Jurkat, Clone E6-1 (cell line): ENCODE results near the gene CAND1.
"Not testable (repeated sequence)": the region's sequence is repeated elsewhere in the genome, so short reads cannot be mapped to it uniquely, and the experiment has no call there.

Experiments
- DNase-seq: peaks from one replicate; pipeline ENCODE4 v3.0.0-alpha.2; 2011; ENCODE audit warnings: low read depth, low spot score
- H3K4me3 ChIP-seq: 2 replicates; pipeline ENCODE4 v1.5.1; 2011; ENCODE audit warnings: mild to moderate bottlenecking, low read length, control low read depth, moderate library complexity

Gene CAND1

DNA sequence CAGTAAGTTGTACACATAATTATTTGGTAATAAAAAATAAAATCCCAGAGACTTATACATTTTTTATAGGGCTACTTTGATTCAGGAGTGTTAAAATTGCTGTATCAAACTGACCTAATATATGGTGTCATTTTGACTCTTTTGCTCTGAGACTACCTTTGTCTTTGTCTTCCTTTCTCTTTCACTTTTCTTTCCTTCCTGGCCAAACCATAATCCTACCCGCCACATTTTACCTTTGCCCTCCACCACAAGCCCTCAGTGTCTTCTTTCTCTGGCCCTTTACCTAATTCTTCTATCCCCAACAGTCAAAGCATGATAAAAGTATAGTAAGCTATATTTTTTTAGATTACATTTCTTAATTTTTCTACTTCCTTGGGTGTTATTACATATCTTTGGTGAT, 62.0 kb downstream of the CAND1 start:
- H3K4me3 ChIP-seq = no peak overlapping the region
- DNase-seq = no peak

DNA sequence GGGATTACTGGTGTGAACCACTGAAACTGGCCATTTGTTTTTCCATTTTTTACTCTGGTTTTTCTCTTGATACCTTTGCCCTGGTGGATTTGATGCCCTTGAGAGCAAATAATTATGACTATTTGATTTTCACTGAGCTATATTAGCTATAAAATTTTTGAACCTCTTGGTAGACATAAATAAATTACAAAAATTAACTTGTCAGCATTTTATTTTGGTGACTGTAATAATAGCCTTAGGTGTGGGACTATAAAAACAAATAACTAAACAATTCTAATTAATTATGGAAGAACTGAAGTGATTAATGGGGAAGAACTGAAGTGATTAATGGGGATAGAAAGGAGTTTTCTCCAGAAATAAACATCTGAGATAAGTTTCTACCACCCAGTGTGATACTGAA, 62.7 kb downstream of the CAND1 start:
- H3K4me3 ChIP-seq = no peak overlapping the region
- DNase-seq = no peak

DNA sequence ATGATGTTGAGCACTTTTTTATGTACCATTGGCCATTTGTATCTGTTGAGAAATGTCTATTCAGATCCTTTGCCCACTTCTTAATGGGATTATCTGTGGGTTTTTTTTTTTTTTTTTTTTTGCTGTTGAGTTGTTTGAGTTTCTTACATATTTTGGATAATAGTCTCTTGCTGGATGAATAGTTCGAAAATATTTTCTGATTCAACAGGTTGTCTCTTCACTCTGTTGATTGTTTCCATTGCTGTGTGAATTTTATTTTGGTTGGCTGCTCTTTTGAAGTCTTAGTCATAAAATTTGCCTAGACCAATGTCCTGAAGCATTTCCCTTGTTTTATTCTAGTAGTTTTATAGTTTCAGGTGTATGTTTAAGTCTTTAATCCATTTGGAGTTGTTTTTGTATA, 64.5 kb downstream of the CAND1 start:
- H3K4me3 ChIP-seq = no peak overlapping the region
- no peak for DNase-seq

DNA sequence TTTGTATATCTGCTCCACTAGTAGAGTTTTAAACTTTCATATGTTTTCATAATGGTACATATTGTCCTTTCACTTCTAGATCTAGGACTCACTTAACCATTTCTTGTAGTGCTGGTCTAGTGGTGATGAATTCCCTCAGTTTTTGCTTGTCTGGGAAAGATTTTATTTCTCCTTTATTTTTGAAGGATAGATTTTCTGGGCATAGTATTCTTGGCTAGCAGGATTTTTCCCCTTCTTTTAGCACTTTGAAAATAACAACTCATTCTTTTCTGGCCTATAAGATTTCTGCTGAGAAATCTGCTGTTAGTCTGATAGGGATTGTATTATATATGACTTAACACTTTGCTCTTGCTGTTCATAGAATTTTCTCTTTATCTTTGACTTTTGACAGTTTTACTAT, 69.3 kb downstream of the CAND1 start:
- no peak for DNase-seq
- no peak overlapping the region for H3K4me3 ChIP-seq

DNA sequence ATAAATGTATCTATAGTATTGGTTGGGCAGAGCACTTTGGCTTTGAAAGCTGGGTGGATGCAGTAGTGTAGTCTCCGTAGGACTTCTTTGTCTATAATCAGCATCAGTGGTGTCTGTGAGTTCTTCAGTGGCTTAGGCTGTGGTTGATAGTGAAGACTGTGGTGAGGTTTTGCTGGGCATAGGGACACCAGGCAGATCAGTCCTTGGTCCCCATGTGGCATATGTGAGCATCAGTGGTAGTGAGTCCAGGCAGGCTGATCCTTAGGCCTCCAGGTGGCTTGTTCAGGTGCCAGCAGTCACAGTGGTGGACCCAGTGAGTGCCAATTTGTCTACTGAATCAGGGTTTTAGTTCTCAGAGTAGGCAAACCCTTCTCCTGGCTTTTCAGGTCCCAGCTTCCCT, 70.4 kb downstream of the CAND1 start:
- H3K4me3 ChIP-seq = no peak overlapping the region
- no peak for DNase-seq

DNA sequence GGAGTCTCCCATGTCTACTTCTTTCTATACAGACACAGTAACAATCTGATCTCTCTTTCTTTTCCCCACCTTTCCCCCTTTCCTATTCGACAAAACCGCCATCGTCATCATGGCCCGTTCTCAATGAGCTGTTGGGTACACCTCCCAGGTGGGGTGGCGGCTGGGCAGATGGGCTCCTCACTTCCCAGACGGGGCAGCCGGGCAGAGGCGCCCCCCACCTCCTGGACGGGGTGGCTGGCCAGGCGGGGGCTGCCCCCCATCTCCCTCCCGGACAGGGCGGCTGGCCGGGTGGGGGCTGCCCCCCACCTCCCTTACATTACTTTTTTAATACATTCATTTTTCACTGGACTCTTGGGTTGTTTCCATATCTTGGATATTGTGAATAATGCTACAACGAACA, 71.9 kb downstream of the CAND1 start:
- DNase-seq, H3K4me3 ChIP-seq: not testable (repeated sequence)

DNA sequence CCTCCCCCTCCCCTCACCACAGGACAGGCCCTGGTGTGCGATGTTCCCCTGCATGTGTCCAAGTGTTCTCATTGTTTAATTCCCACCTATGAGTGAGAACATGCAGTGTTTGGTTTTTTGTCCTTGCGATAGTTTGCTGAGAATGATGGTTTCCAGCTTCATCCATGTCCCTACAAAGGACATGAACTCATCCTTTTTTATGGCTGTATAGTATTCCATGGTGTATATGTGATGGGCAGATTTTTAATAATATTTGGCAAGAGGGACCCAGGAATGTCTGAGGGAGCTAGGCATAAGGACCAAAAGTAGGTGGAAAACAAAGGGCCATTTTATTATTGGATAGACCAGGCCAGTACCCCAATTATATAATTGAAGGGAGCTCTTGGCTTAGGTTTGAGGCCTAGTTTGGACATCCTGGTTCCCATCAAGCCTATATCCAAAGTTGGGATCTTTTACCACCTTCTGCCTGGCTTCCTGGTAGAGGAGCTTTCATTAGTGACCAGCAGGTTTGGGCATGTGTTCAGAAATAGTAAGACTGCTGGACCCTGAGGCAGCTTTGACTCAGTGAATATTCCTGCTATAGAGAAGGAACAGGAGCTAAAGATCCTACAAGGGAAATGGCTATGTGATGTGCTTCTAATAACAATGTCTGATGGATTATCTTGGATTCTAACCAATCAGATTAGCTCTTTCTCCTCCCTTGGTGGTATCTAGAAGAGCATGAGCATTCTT, 76.0 kb downstream of the CAND1 start:
- DNase-seq = no peak

DNA sequence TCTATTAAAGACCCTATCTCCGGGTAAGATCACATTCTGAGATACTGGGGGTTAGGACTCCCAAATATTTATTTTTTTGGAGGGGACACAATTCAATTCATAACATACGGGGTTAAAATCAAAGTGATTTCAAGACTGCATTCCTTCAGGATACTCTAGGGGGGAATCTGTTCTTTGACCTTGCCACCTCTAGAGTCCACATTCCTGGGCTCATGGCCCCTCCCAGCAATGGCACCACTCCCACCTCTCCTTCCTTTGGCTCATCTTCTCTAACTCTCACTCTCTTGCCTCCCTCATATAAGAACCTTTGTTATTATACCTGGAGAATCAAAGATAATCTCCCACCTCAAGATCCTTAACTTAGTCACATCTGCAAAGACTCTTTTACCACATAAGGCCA, 79.5 kb downstream of the CAND1 start:
- no peak overlapping the region for H3K4me3 ChIP-seq
- no peak for DNase-seq

More for the DNA sequence above, 76.0 kb downstream of the CAND1 start:
- H3K4me3 ChIP-seq = no peak overlapping the region

DNA sequence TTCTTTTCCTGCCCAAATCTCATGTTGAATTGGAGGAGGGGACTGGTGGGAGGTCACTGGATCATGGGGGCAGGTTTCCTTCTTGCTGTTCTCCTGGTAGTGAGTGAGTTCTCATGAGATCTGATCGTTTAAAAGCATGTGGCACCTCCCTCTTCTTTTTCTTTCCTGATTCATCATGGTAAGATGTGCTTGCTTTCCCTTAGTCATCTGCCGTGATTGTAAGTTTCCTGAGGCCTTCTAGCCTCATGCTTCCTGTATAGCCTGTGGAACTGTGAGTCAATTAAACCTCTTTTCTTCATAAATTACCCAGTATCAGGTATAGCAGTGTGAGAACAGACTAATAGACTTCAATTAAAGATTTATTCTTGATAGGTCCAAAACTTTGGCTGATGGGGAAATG, 83.5 kb downstream of the CAND1 start:
- DNase-seq = no peak

DNA sequence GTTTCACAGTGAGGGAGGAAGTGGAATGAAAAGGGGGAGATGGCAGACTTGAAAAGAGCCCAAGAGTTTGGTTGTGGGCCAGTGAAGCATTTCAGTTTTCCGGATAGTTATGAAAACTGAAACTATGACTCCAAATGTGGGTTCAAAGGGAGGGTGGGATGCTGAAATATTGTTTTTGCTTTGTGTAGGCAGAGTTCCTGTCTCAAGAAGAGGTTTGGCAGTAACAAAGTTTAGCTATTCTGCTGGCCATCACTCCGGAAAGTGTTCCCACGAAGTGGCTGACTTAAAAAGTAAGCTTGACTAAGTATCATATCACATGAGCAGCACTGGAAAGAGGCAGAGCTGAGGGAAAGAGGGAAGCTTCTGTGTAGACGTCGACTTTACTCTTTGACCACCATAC, 85.2 kb downstream of the CAND1 start:
- H3K4me3 ChIP-seq = no peak overlapping the region
- no peak for DNase-seq

More for the DNA sequence above, 83.5 kb downstream of the CAND1 start:
- H3K4me3 ChIP-seq = no peak overlapping the region

DNA sequence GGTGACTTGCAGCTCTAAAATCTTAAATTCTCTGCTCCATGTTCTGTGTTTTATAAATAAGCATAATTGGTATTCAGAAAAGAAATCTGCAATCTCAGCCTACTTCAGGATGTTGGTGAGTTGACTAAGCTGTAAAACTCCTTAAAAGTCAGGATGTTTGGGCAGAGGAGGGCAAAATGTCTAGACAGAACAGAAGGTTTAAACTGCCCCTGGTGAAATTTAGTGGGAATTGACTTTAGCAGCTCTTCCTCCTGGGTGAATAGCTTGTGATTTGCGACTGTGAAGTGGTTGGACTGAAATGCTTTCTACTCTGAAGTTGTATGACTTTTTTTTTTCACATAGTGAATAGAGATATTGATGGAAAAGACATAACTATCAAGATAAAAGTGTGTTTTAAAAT, 85.8 kb downstream of the CAND1 start:
- no peak for DNase-seq
- no peak overlapping the region for H3K4me3 ChIP-seq

DNA sequence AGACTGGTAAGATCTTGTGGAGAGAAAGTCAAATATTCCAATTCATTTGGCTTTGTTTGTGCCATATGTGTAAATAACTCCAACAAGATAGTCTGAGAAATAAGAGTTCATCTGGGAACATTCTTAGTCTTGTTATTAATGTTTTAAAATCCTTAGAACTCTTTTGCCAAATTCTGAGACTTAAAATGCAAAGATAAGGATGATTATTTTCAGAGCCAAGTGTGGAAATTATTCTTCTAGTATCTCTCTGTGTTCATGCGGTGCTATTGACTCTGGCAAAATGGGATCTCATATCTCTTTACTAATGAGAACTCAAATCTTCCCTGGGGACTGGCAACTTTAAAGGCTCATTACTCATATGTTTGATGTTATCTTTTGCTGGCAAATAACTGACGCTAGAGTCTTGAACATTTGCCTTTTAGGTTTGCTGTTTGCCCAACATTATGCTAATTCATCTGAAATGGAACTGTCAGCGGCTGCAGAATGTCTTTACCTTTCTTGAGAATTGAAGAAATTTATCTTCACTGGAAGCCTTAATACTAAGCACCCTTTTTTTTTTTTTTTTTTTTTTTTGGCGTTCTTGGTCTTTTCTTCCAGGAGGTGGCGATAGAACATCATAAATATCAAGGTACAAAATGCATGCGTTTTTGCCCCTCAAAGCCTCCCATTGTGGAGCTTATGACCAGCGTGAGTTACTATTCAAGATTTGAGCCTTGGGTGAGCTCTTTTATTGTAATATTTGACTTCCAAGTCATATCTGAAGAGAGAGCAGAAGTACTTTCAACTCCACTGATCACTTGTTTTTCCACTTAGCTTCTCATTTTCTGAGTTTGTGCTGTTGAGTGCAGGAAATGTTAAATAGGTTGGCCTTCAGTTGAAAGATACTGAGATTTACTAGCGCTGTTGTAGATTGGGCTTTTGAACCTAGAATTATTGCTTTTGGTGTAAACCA, 86.5 kb downstream of the CAND1 start:
- peak; percentile 52 for DNase-seq
- H3K4me3 ChIP-seq = no peak overlapping the region

DNA sequence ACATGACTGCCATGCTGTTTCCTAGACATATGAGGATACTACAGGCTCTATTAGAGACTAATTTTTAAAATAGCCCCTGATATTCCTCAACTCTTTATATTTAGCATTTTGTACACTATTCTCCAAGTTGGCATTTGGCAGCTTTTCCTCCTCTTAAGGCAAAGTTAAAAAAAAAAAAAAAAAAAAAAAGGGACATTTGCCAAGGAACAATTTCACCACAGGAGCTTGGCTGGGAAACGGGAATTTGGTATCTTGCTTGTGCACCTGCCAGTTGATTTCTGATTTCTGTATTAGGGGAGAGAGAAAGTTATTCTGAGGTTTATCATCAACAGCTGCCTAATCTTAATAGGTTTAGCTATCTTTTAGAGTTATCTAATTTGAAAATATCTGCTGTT, 87.2 kb downstream of the CAND1 start:
- no peak for DNase-seq
- no peak overlapping the region for H3K4me3 ChIP-seq

DNA sequence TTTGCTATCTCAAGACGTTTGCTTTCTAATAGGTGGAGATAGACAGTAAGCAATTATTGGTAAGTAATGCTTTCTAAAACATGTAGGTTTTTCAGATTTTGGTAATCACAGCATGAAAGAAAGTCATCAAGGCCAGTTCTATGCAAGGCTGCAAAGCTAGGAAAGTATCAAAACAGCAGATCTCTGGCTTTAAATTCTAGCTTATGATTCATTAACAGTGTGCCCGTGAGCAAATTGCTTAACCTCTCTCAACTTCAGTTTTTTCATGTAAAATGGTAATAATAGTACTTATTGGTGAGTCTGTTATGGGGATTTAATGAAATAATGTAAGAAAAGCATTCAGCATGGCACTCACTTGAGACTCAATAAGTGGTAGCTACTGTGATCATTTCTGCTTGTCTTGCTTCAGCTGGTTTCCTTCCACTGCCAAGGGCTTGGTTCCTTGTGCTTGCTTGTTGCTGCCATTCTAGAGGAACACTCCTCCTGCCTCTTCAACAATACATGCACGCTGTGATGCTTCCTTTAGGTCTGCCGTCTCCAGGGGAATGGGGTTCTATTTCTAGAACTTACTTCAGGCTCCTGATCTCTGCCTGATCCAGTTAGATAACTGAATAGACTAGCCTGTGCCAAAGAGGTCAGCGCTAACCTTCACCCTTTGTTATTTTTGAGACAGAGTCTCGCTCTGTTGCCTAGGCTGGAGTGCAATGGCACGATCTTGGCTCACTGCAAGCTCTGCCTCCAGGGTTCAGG, 88.4 kb downstream of the CAND1 start:
- no peak overlapping the region for H3K4me3 ChIP-seq
- DNase-seq = no peak

DNA sequence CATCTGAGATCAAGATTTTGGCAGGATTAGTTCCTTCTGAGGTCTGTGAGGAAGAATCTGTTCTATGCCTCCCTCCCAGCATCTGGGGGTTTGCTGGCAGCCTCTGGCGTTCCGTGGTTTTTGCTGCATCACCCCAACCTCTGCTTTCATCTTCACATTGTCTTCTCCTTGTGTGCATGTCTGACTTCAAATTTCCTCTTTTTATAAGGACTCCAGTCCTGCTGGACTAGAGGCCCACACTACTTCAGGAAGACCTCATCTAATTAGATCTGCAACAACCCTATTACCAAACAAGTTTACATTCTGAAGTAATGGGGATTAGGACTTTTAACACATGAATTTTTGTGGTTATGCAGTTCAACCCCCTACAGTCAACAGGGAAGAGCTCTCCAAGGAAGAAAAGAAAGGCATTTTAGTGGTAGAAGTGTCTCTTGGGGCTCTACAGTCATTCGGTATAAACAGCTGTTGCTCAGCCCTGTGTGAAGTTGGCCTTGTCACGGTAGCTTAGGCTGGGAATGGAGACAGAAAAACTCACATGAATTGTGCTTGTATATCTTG, 89.7 kb downstream of the CAND1 start:
- H3K4me3 ChIP-seq = no peak overlapping the region
- peak; percentile 12 for DNase-seq

DNA sequence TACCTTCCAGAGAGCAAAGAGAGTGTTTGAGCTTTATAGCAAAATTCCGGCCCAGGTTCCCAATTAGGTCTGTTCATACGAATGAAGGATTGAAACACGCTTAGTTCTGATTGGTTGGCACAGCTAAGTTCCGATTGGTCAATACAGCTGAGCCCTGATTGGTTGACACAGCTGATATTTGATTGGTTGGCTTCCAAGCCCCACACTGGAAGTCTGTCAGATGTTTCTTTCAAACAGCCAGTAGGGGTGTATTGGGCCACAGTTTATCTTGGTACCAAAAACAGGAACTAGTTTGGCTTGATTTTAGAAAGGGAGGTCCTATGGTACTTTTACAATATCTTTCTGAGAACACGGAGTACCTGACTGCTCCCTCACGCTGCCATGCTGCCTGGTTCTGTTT, 93.4 kb downstream of the CAND1 start:
- no peak for DNase-seq
- no peak overlapping the region for H3K4me3 ChIP-seq

DNA sequence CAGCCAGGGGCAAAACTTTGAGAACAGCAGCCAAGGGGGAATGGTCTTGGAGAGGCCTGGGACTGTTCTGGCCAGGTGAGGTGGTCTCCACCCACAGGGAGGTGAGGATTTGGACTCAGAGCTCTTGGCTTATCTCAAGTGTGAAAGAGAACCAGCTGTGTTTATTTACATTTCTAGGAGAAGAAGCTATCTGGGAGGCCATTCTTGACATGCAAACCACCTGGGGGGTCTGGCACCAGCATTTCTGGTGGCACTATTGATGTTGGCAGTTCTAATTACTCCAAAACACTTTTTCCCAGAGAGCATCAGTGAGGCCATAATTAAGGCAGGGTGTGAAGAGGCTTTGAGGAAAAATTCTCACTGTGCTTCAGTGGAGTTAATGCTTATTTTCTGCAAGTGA, 95.1 kb downstream of the CAND1 start:
- no peak overlapping the region for H3K4me3 ChIP-seq
- DNase-seq = no peak

DNA sequence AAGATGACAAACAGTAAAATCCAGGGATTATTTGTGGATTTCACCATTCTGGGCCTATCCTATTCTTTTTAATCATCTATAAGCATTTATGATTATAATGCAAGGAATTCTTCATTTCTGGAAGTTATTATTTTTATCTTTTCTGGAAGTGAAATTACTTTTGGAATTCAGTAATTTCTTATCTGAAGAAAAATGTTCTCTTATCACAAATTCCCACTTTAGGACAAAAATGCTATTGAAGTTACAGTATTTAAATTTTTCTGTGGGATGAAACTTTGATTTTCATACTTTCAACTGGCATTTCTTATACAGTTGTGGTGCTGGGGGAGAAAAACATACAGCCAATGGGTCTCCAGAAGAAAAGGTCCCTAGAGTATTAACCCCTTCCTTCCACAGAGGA, 96.0 kb downstream of the CAND1 start:
- DNase-seq = no peak
- H3K4me3 ChIP-seq = no peak overlapping the region

DNA sequence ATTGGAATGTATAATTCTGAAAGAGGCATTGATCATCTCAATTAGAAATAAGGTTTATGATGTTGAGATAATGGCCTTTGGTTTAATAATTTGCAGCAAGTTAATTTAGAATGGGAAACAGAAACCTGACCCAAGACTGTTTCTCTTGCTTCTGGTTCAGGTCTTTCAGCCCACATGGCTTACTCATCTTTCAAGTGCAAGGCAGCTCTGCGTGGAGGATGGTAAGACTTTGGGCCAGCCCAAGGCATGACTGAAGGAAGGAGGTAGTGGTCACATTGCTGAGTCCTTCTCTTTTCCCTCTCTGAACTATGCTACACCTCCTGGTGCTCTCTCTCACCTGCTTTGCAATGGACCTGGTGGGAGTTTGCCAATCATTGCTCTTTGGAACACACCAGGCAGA, 98.7 kb downstream of the CAND1 start:
- no peak overlapping the region for H3K4me3 ChIP-seq

More for the DNA sequence above, 98.7 kb downstream of the CAND1 start:
- no peak for DNase-seq
